ENCODE measurements around the gene CD58.
"Not testable (repeated sequence)": the region's sequence is repeated elsewhere in the genome, so short reads cannot be mapped to it uniquely, and the experiment has no call there.

CD58 gene

DNA sequence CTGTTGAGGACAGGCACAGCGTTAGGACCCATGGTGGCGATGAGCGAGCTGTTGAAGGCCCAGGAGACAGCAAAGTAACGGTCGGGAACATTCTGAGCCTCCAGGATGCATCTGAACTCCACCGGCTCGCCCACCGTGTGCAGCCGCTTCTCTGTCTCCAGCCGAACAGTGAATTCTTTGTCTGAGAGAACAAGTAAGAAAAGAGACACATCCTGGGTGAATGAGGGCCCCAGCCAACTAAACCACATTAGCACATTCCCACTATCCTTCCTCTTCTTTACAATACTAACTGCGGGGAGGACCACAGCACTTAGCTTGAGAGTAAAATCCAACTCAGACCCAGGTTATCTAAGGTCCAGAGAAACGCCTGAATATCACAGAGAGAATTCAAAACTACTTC lies 37.3 kb upstream of the CD58 start:
- not testable (repeated sequence) for H3K9me3 ChIP-seq (ENCODE audit: insufficient read depth, low read length); H3K4me3 ChIP-seq (ENCODE audit: insufficient read depth, low read length, poor library complexity, severe bottlenecking); H3K27ac ChIP-seq (ENCODE audit: low read depth, low read length); H3K36me3 ChIP-seq (ENCODE audit: low read length); H3K4me2 ChIP-seq (ENCODE audit: low read depth, low read length, poor library complexity, severe bottlenecking); H3K9me2 ChIP-seq (replicated peaks; ENCODE audit: insufficient read depth, low read length); H3F3A ChIP-seq (ENCODE audit: insufficient read depth); H3K9ac ChIP-seq (ENCODE audit: low read length); H2AFZ ChIP-seq (ENCODE audit: low read depth, low read length, severe bottlenecking); H3K79me2 ChIP-seq (ENCODE audit: insufficient read depth, low read length); H3K27me3 ChIP-seq (ENCODE audit: low read length); H4K20me1 ChIP-seq (ENCODE audit: low read depth, low read length)

GRCh38 chr1:116607463-116607862 lies 36.6 kb upstream of the CD58 start:
- H3K27ac ChIP-seq (ENCODE audit: low read depth, low read length); H4K20me1 ChIP-seq (ENCODE audit: low read depth, low read length); H3K36me3 ChIP-seq (ENCODE audit: low read length); H3K9me3 ChIP-seq (ENCODE audit: insufficient read depth, low read length); H3K4me3 ChIP-seq (ENCODE audit: insufficient read depth, low read length, poor library complexity, severe bottlenecking); H3K4me2 ChIP-seq (ENCODE audit: low read depth, low read length, poor library complexity, severe bottlenecking); H2AFZ ChIP-seq (ENCODE audit: low read depth, low read length, severe bottlenecking); H3K9me2 ChIP-seq (replicated peaks; ENCODE audit: insufficient read depth, low read length); H3K9ac ChIP-seq (ENCODE audit: low read length); H3F3A ChIP-seq (ENCODE audit: insufficient read depth); H3K27me3 ChIP-seq (ENCODE audit: low read length); H3K79me2 ChIP-seq (ENCODE audit: insufficient read depth, low read length): not testable (repeated sequence)

DNA sequence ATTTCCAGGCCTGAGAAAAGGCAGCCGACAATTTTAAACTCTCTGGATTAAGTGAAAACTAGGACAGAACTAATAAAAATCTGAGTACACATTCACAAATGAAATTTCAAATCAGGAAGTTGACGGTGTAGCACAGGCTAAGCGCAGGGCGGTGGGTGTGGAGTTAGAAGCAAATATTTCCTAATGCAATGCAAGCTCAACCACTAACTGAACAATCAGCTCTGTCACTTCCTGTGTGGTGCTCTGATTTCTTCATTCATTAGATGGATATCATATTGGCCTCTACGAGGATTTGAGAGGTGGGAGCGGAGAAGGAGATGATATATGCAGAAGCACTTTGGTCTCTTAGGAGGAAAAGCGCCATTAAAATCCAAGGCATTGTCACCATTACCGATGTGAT lies 35.2 kb upstream of the CD58 start:
- not testable (repeated sequence) for H2AFZ ChIP-seq (ENCODE audit: low read depth, low read length, severe bottlenecking); H3K9ac ChIP-seq (ENCODE audit: low read length); H3K9me2 ChIP-seq (replicated peaks; ENCODE audit: insufficient read depth, low read length); H3K4me3 ChIP-seq (ENCODE audit: insufficient read depth, low read length, poor library complexity, severe bottlenecking); H3K4me2 ChIP-seq (ENCODE audit: low read depth, low read length, poor library complexity, severe bottlenecking); H3K27me3 ChIP-seq (ENCODE audit: low read length); H3K9me3 ChIP-seq (ENCODE audit: insufficient read depth, low read length); H4K20me1 ChIP-seq (ENCODE audit: low read depth, low read length); H3K79me2 ChIP-seq (ENCODE audit: insufficient read depth, low read length); H3F3A ChIP-seq (ENCODE audit: insufficient read depth); H3K27ac ChIP-seq (ENCODE audit: low read depth, low read length); H3K36me3 ChIP-seq (ENCODE audit: low read length)

DNA sequence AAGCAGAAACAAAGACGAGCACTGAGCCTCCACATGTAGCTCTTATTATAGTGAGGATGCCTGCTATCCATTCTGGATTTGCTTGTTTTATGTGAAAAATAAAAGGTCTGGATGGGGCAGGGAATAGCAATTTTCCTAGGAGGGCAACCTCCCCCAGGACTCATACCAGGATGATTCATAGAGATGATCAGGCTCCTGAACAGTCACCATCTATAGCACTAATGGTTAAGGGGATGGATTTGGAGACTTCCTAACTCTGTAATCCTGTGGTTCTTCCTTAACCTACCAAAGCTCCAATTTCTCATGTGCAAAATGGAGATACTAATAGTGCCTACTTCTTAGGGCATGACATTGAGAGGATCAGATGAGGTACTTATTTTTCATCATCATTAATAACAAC lies 34.5 kb upstream of the CD58 start:
- no peak overlapping the region for H3K4me3 ChIP-seq (ENCODE audit: insufficient read depth, low read length, poor library complexity, severe bottlenecking)

GRCh38 chr1:116604408-116604807 lies 33.6 kb upstream of the CD58 start:
- H3K4me3 ChIP-seq (ENCODE audit: insufficient read depth, low read length, poor library complexity, severe bottlenecking); H4K20me1 ChIP-seq (ENCODE audit: low read depth, low read length); H2AFZ ChIP-seq (ENCODE audit: low read depth, low read length, severe bottlenecking); H3K27ac ChIP-seq (ENCODE audit: low read depth, low read length); H3F3A ChIP-seq (ENCODE audit: insufficient read depth); H3K9me3 ChIP-seq (ENCODE audit: insufficient read depth, low read length); H3K9me2 ChIP-seq (replicated peaks; ENCODE audit: insufficient read depth, low read length); H3K9ac ChIP-seq (ENCODE audit: low read length); H3K36me3 ChIP-seq (ENCODE audit: low read length); H3K4me2 ChIP-seq (ENCODE audit: low read depth, low read length, poor library complexity, severe bottlenecking); H3K79me2 ChIP-seq (ENCODE audit: insufficient read depth, low read length); H3K27me3 ChIP-seq (ENCODE audit: low read length): not testable (repeated sequence)

More for the DNA sequence above, 34.5 kb upstream of the CD58 start:
- no peak overlapping the region for H3K27ac ChIP-seq (ENCODE audit: low read depth, low read length)
- H4K20me1 ChIP-seq (ENCODE audit: low read depth, low read length), result no peaks in the 10 kb centered on the region
- no peak overlapping the region for H3K4me2 ChIP-seq (ENCODE audit: low read depth, low read length, poor library complexity, severe bottlenecking)
- no peaks in the 10 kb centered on the region for H3K79me2 ChIP-seq (ENCODE audit: insufficient read depth, low read length)
- H3K27me3 ChIP-seq (ENCODE audit: low read length), result no peaks in the 10 kb centered on the region
- no peak overlapping the region for H3K9ac ChIP-seq (ENCODE audit: low read length)
- TF ChIP-seq CTCF (IDR thresholded peaks at IDR 0.05; ENCODE audit: insufficient read depth, low read length, poor library complexity, severe bottlenecking) (no peak), EZH2phosphoT487 (conservative IDR thresholded peaks at IDR 0.05; ENCODE audit: low read length) (no peak)
- H3K36me3 ChIP-seq (ENCODE audit: low read length), result no peaks in the 10 kb centered on the region
- no peaks in the 10 kb centered on the region for H3K9me3 ChIP-seq (ENCODE audit: insufficient read depth, low read length)
- no peaks in the 10 kb centered on the region for H3K9me2 ChIP-seq (replicated peaks; ENCODE audit: insufficient read depth, low read length)
- no peaks in the 10 kb centered on the region for H3F3A ChIP-seq (ENCODE audit: insufficient read depth)
- no peak overlapping the region for H2AFZ ChIP-seq (ENCODE audit: low read depth, low read length, severe bottlenecking)

GRCh38 chr1:116603646-116604045 lies 32.8 kb upstream of the CD58 start:
- H3K9me3 ChIP-seq (ENCODE audit: insufficient read depth, low read length); H3K9ac ChIP-seq (ENCODE audit: low read length); H3K9me2 ChIP-seq (replicated peaks; ENCODE audit: insufficient read depth, low read length); H3K36me3 ChIP-seq (ENCODE audit: low read length); H3K27ac ChIP-seq (ENCODE audit: low read depth, low read length); H3K4me2 ChIP-seq (ENCODE audit: low read depth, low read length, poor library complexity, severe bottlenecking); H2AFZ ChIP-seq (ENCODE audit: low read depth, low read length, severe bottlenecking); H3K4me3 ChIP-seq (ENCODE audit: insufficient read depth, low read length, poor library complexity, severe bottlenecking); H3F3A ChIP-seq (ENCODE audit: insufficient read depth); H3K27me3 ChIP-seq (ENCODE audit: low read length); H3K79me2 ChIP-seq (ENCODE audit: insufficient read depth, low read length); H4K20me1 ChIP-seq (ENCODE audit: low read depth, low read length): not testable (repeated sequence)

DNA sequence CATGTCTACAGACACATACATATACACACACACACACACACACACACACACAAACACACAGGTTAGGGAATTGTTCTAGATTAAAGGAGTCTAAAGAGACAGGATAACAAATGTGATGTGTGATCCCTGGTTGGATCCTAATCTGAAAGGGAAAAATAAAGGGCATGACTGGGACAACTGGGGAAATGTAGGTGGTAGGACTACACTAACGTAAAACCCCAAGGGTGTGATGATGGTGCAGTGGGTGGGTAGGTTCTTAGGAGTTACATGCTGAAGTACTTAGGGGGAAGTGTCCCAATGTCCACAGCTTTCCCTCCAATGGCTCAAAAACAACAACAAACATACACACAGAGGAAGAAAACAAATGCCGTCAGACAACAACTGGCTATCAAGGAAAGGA lies 28.5 kb upstream of the CD58 start:
- H3K4me3 ChIP-seq (ENCODE audit: insufficient read depth, low read length, poor library complexity, severe bottlenecking); H3K9ac ChIP-seq (ENCODE audit: low read length); H3K4me2 ChIP-seq (ENCODE audit: low read depth, low read length, poor library complexity, severe bottlenecking); H3F3A ChIP-seq (ENCODE audit: insufficient read depth); H3K79me2 ChIP-seq (ENCODE audit: insufficient read depth, low read length); H3K9me3 ChIP-seq (ENCODE audit: insufficient read depth, low read length); H4K20me1 ChIP-seq (ENCODE audit: low read depth, low read length); H3K36me3 ChIP-seq (ENCODE audit: low read length); H3K27me3 ChIP-seq (ENCODE audit: low read length); H2AFZ ChIP-seq (ENCODE audit: low read depth, low read length, severe bottlenecking); H3K9me2 ChIP-seq (replicated peaks; ENCODE audit: insufficient read depth, low read length); H3K27ac ChIP-seq (ENCODE audit: low read depth, low read length): not testable (repeated sequence)
